ENCODE results near the gene CD99. TPM values are rescaled to one million over a fixed set of nuclear protein-coding genes. Genes with fewer than 3 reads are reported as not detected.
"Not testable (repeated sequence)": the region's sequence is repeated elsewhere in the genome, so short reads cannot be mapped to it uniquely, and the experiment has no call there.

The CD99 gene
- total and polyA plus RNA-seq, 12 donors, result 89.4 to 266 (median 184) TPM

GRCh38 chrX:2774057-2774456 is 83.0 kb downstream of the CD99 start:
- Histone ChIP-seq H3K4me3 (no peak overlapping the region), H3K27ac (no peak overlapping the region), H3K4me1 (replicated peaks in 1 of 2) (no peaks in the 10 kb centered on the region), H3K9me3 (replicated peaks in 1 of 3) (no peaks in the 10 kb centered on the region), H3K36me3 (replicated peaks in 1 of 2) (no peaks in the 10 kb centered on the region), H3K27me3 (no peaks in the 10 kb centered on the region)
- no peak for DNase-seq
- WGBS, 4 donors, result 79 to 88% (median 86%) methylated on average over 5 of the region's 5 CpGs
- TF ChIP-seq POLR2A (IDR thresholded peaks at IDR 0.05) (no peak), CTCF (IDR thresholded peaks at IDR 0.05) (no peak)
- intact Hi-C loops (cut with DNase I), result no loop called here

- H3K4me1 ChIP-seq (replicated peaks in 1 of 2), result no peaks in the 10 kb centered on the region
- no peaks in the 10 kb centered on the region for H3K9me3 ChIP-seq (replicated peaks in 1 of 3)
- TF ChIP-seq CTCF (IDR thresholded peaks at IDR 0.05) (no peak), POLR2A (IDR thresholded peaks at IDR 0.05) (no peak)
- intact Hi-C loops (cut with DNase I), result no loop called here
- H3K36me3 ChIP-seq (replicated peaks in 1 of 2), result no peaks in the 10 kb centered on the region
- 93 to 96% (median 95%) methylated on average over 3 of the region's 3 CpGs for WGBS, 4 donors
- DNase-seq, result no peak
- no peak overlapping the region for H3K27ac ChIP-seq
- H3K4me3 ChIP-seq, result no peak overlapping the region
- H3K27me3 ChIP-seq, result no peaks in the 10 kb centered on the region
Measured at GRCh38 chrX:2774776-2775175, 83.7 kb downstream of the CD99 start.

- intact Hi-C loops (cut with DNase I); H3K9me3 ChIP-seq (replicated peaks in 1 of 3): not testable (repeated sequence)
- 71 to 74% (median 72%) methylated on average over 11 to 12 of the region's 12 CpGs for WGBS, 4 donors
Measured at GRCh38 chrX:2780472-2781225, 89.6 kb downstream of the CD99 start.

GRCh38 chrX:2781226-2781571 is 90.1 kb downstream of the CD99 start:
- Histone ChIP-seq H3K4me1 (replicated peaks in 1 of 2) (no peaks in the 10 kb centered on the region), H3K9me3 (replicated peaks in 1 of 3) (no peaks in the 10 kb centered on the region), H3K36me3 (replicated peaks in 1 of 2) (no peaks in the 10 kb centered on the region), H3K4me3 (no peak overlapping the region), H3K27me3 (no peaks in the 10 kb centered on the region), H3K27ac (no peak overlapping the region)
- intact Hi-C loops (cut with DNase I), result no loop called here
- WGBS, 4 donors, result 91 to 100% (median 99%) methylated on average over 1 of the region's 1 CpG
- DNase-seq, result no peak
- no peak for TF ChIP-seq CTCF (IDR thresholded peaks at IDR 0.05)
- no peak for TF ChIP-seq POLR2A (IDR thresholded peaks at IDR 0.05)

More at GRCh38 chrX:2780472-2781225, 89.6 kb downstream of the CD99 start:
- H3K4me1 ChIP-seq (replicated peaks in 1 of 2); H3K27me3 ChIP-seq; DNase-seq; H3K4me3 ChIP-seq; H3K27ac ChIP-seq; H3K36me3 ChIP-seq (replicated peaks in 1 of 2): not testable (repeated sequence)

- no peak overlapping the region for H3K27ac ChIP-seq
- no peaks in the 10 kb centered on the region for H3K27me3 ChIP-seq
- no peaks in the 10 kb centered on the region for H3K4me1 ChIP-seq (replicated peaks in 1 of 2)
- H3K36me3 ChIP-seq (replicated peaks in 1 of 2), result no peaks in the 10 kb centered on the region
- no peak overlapping the region for H3K4me3 ChIP-seq
- peak in 1 of 7 donors; percentile 8 for DNase-seq
- intact Hi-C loops (cut with DNase I), result no loop called here
- TF ChIP-seq POLR2A (IDR thresholded peaks at IDR 0.05) (no peak), CTCF (IDR thresholded peaks at IDR 0.05) (no peak)
- H3K9me3 ChIP-seq (replicated peaks in 1 of 3), result no peaks in the 10 kb centered on the region
- WGBS, 4 donors, result 13 to 23% (median 21%) methylated on average over 6 of the region's 6 CpGs
Measured at GRCh38 chrX:2781698-2782097, 90.6 kb downstream of the CD99 start.

Measured in adrenal gland (tissue), 12 donors.